ENCODE data around the gene KCNJ3.
"Not testable (repeated sequence)": the region's sequence is repeated elsewhere in the genome, so short reads cannot be mapped to it uniquely, and the experiment has no call there.

The KCNJ3 gene

DNA sequence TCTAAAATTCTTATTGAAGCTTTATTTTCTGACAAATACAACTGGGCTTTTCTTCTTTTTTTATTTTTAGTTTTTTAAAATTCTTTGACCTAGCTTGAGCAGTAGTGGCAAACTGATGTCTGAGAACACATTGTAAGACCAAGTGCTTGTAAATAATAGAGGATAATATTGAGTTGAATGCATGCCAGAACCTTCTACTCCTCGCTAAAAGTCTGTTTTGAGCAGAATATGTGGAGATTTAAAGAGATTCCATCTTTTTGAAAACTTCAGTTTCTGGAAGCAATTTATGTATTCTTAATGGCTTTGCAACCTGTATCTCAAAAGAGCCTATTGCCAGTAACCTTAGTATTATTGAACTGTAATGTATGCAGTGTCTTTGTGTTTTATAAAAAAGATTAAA is 148.3 kb downstream of the KCNJ3 start:
- no peak for DNase-seq (ENCODE audit: low spot score)

DNA sequence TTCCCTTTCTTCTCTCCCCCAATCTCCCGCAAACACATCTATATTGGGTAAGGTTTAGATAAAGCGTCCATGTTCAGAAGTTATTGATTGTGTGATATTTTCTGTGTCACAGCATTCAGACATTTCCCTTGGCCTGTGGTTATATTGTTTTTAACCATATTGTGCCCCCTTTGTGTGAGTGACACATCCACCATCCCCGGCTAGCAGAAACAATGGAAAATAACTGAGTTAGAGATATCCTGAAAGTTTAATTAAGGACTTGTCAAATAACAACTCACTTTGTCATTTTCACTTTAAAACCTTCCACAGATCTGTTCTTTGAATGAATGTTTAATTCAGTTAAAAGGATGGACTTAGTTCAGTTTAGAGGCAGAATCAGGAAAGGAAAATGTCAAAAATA is 151.0 kb downstream of the KCNJ3 start:
- no peak for DNase-seq (ENCODE audit: low spot score)

- no peak for DNase-seq (ENCODE audit: low spot score)
These were observed 152.0 kb downstream of the KCNJ3 start for GRCh38 chr2:154850532-154850931.

DNA sequence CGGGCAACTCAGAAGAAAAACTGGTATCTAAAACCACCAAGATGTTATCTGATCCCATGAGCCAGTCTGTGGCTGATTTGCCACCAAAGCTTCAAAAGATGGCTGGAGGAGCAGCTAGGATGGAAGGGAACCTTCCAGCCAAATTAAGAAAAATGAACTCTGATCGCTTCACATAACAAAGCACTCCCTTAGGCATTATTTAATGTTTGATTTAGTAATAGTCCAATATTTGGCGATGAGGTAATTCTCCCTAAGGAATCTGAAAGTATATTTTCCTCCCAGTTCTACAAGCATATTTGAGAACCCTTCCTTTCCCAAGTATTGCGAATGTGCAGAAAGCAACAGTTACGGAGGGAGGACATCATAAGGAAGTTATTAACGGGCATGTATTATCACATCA is 156.6 kb downstream of the KCNJ3 start:
- no peak for DNase-seq (ENCODE audit: low spot score)

GRCh38 chr2:154867151-154867550 is 168.7 kb downstream of the KCNJ3 start:
- DNase-seq (ENCODE audit: low spot score) = not testable (repeated sequence)

DNA sequence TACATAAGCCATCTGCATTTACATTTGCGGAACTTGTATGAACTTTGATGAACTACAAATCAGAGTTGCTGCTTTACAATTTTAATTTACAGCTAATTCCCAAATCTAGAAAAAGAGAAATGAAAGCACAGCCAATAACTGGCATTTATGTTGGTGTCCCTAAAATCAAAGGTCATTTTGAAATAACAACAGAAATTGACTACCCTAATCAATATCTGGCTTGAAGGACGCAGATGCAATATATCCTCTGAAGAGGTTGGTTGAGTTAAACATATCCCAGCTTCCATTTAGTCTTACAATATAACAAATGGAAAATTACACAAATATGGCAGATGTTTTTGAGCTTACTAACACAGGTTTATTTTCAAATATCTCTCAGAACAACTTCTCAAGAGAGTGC is 177.5 kb downstream of the KCNJ3 start:
- no peak for DNase-seq (ENCODE audit: low spot score)

DNA sequence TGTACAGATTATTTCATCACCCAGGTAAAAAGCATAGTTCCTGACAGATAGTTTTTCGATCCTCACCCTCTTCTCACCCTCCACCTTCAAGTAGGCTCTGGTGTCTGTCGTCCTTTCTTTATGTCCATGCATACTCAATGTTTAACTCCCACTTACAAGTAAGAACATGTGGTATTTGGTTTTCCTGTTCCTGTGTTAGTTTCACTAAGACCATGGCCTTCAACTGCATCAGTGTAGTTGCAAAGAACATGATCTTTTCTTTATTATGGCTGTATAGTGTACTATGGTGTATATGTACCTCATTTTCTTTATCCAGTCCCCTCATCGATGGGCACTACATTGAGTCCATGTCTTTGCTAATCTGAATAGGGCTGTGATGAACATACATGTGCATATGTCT is 184.2 kb downstream of the KCNJ3 start:
- DNase-seq (ENCODE audit: low spot score) = no peak

DNA sequence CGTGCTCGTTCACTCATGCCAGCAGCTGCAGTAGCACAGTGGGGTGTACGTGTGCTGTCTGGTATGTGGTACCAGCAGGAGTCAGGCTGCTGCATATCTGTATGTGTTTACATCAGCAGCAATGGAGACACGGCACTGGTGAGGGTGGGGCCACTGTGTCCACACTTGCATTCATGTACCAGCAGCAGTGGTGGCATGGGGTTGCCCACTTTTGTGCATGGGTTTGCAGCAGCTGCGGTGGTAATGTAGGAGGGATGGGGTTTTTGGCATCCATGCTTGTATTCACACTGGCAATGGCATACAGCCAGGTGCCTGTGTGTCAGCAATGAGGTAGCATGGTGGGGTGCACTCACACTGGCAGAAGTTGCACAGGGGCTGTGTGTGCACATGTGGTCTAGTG is 187.8 kb downstream of the KCNJ3 start:
- DNase-seq (ENCODE audit: low spot score) = no peak

DNA sequence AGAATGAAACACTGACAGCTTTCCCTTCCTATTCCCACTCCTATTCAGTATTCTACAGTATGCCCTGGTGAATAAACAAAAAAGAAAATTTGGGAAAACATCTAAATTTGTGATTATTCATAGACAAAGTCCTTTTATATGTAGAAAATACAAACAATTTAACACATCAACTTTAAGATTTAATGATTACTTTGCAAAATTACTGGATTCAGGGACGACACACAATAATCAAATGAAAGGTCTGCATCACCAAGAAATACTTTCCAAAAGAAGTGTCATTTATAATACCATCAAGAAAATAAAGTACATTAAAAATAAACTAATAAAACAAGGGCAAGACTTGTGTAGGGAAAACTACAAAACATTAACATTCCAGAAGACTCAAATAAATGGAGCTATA is 199.8 kb downstream of the KCNJ3 start:
- DNase-seq (ENCODE audit: low spot score) = no peak

DNA sequence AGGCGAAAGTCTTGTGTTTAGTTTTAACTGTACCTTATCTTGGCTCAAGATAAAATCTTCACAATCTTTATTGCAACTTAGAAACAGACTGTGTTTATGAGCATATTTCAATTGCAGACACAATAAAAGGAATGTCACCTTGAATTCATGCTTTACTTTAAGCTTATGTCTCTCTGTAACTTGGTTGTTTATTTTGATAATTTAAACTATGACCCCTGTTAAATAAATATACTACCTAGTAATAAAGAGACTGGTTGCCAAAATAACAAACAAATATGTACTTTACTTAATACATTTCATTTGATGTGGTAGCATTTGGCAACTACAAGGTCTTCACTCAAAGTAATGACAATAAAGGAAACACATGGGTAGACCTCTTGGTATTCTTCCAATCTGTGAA is 202.6 kb downstream of the KCNJ3 start:
- no peak for DNase-seq (ENCODE audit: low spot score)

Data from CD4-positive, alpha-beta T cell treated with Interleukin-15 for 4 hours (primary cell).